ENCODE data around the gene TMEM203. TPM values are rescaled to one million over a fixed set of nuclear protein-coding genes. Genes with fewer than 3 reads are reported as not detected.

TMEM203 gene
- polyA plus RNA-seq, 1 experiment = 43.8 TPM

DNA sequence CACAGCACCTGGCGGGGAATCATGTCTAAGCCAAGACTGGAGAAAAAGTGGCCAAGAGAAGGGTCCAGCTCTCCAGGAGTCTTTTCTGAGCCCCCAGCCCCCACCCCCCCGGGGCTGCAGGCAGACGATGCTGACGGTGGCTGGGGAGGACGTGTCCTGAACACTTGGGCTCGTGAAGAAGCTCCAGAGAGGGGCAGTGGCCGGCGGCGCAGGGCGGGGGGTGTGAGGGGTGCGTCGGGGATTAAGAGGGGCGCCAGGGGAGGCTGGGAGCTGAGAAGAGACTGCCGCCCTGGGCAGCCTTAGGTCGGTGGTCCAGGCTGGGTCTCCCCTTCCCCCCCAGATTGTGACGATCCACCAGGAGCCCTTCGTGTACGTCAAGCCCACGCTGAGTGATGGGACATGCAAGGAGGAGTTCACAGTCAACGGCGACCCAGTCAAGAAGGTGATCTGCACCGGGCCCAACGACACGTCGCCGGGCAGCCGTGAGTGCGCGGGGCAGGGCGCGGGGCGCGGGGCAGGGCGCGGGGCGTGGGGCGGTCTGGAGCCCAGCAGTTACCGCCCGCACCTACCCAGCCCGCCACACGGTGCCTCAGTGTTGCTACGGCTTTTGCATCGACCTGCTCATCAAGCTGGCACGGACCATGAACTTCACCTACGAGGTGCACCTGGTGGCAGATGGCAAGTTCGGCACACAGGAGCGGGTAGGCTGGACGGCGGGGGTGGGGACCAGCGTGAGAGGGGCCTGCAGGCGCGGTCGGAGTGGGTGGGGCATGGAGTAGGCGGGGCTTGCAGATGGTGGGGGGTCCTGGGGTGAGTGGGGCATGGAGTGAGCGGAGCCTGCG lies 44.5 kb downstream of the TMEM203 start:
- ChIA-PET CTCF (interaction anchor here (1.0 kb wide), 1 partner anchor 10 kb away, joined by 3 read pairs; no protein-coding TSS in a partner anchor), POLR2A (no interaction called here)
- DNase-seq (ENCODE audit: low read depth) = no peak
- H3K4me3 ChIP-seq (ENCODE audit: low read depth, low read length) = no peak overlapping the region
- TF ChIP-seq, protein P1, sequence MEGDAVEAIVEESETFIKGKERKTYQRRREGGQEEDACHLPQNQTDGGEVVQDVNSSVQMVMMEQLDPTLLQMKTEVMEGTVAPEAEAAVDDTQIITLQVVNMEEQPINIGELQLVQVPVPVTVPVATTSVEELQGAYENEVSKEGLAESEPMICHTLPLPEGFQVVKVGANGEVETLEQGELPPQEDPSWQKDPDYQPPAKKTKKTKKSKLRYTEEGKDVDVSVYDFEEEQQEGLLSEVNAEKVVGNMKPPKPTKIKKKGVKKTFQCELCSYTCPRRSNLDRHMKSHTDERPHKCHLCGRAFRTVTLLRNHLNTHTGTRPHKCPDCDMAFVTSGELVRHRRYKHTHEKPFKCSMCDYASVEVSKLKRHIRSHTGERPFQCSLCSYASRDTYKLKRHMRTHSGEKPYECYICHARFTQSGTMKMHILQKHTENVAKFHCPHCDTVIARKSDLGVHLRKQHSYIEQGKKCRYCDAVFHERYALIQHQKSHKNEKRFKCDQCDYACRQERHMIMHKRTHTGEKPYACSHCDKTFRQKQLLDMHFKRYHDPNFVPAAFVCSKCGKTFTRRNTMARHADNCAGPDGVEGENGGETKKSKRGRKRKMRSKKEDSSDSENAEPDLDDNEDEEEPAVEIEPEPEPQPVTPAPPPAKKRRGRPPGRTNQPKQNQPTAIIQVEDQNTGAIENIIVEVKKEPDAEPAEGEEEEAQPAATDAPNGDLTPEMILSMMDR (IDR thresholded peaks at IDR 0.05; ENCODE audit: insufficient read depth, low read depth, low read length) = no peak
- H3K27me3 ChIP-seq (ENCODE audit: control insufficient read depth, insufficient read depth, low read length) = peaks cover 22% of the 10 kb centered on the region
- H3K36me3 ChIP-seq (ENCODE audit: control insufficient read depth, insufficient read depth, low read length) = no peaks in the 10 kb centered on the region

DNA sequence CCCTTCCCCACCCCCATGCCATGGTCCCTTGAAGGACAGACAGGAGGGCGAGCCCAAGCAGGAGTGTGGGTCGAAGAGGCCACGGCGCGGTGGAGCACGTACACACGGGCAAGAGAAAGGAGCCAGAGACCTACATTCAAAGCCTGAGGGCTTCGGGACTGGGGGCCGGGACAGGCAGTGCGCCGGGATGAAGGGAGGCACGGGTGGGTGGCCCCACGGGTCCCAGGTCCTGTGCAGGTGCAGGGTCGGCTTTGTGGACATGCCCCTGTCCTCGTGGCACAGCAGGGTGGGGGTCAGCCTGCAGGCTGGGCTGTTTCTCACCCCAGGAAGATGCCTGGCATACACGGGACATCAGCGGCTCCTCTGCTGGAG lies 45.4 kb downstream of the TMEM203 start:
- no peaks in the 10 kb centered on the region for H3K36me3 ChIP-seq (ENCODE audit: control insufficient read depth, insufficient read depth, low read length)
- TF ChIP-seq, protein P1 (IDR thresholded peaks at IDR 0.05; ENCODE audit: insufficient read depth, low read depth, low read length) = no peak
- DNase-seq (ENCODE audit: low read depth) = no peak
- ChIA-PET POLR2A (no interaction called here), CTCF (interaction anchor here (1.0 kb wide), 1 partner anchor 11 kb away, joined by 3 read pairs; no protein-coding TSS in a partner anchor)
- no peak overlapping the region for H3K4me3 ChIP-seq (ENCODE audit: low read depth, low read length)
- peaks cover 22% of the 10 kb centered on the region for H3K27me3 ChIP-seq (ENCODE audit: control insufficient read depth, insufficient read depth, low read length)

- no peak overlapping the region for H3K4me3 ChIP-seq (ENCODE audit: low read depth, low read length)
- TF ChIP-seq, protein P1 (IDR thresholded peaks at IDR 0.05; ENCODE audit: insufficient read depth, low read depth, low read length) = no peak
- DNase-seq (ENCODE audit: low read depth) = no peak
- H3K27me3 ChIP-seq (ENCODE audit: control insufficient read depth, insufficient read depth, low read length) = peaks cover 22% of the 10 kb centered on the region
- POLR2A ChIA-PET = no interaction called here
- no peaks in the 10 kb centered on the region for H3K36me3 ChIP-seq (ENCODE audit: control insufficient read depth, insufficient read depth, low read length)
- CTCF ChIA-PET = no interaction called here
These were observed 46.1 kb downstream of the TMEM203 start for GRCh38 chr9:137159105-137160053.

DNA sequence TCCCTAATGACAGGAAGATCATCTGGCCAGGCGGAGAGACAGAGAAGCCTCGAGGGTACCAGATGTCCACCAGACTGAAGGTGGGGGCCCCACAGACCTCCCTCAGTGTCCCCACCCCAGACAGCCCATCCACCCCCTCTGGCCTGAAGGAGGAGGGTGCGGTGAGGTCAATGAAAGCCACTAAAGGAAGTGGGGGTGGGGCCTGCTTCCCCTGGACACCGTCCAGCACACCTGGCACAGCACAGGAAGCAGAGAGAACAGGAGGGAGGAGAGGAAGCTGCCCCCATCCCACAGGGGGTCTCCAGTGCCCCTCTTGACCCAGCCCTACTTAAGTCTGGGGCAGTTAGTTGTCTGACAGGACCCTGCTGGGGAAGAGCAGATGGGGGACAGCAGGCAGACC lies 46.8 kb downstream of the TMEM203 start:
- POLR2A ChIA-PET = no interaction called here
- no peak overlapping the region for H3K4me3 ChIP-seq (ENCODE audit: low read depth, low read length)
- H3K36me3 ChIP-seq (ENCODE audit: control insufficient read depth, insufficient read depth, low read length) = no peaks in the 10 kb centered on the region
- peaks cover 21% of the 10 kb centered on the region for H3K27me3 ChIP-seq (ENCODE audit: control insufficient read depth, insufficient read depth, low read length)
- CTCF ChIA-PET = interaction anchor here (1.2 kb wide), 1 partner anchor 68 kb away, joined by 5 read pairs; the partner anchor contains the start of gene RNF224
- TF ChIP-seq, protein P1 (IDR thresholded peaks at IDR 0.05; ENCODE audit: insufficient read depth, low read depth, low read length) = no peak
- DNase-seq (ENCODE audit: low read depth) = no peak

Measured in BJ (cell line).